Stimulated activated CD8-positive, alpha-beta memory T cell treated with anti-CD3 and anti-CD28 coated beads, Interleukin-7, amount 100 ng/mL, for 48 hours (primary cell): ENCODE data around the gene ST14.
"Not testable (repeated sequence)": the region's sequence is repeated elsewhere in the genome, so short reads cannot be mapped to it uniquely, and the experiment has no call there.

ENCODE experiments used
- DNase-seq, 2 donors: peaks; one replicate each; pipeline ENCODE4 v3.0.0-alpha.2; 2020; ENCODE audit warnings: low read depth in 1 of 2; ENCODE audit errors: extremely low read depth in 1 of 2

ST14 gene

GRCh38 chr11:130187096-130187495, 27.5 kb downstream of the ST14 start:
- no peak for DNase-seq

DNA sequence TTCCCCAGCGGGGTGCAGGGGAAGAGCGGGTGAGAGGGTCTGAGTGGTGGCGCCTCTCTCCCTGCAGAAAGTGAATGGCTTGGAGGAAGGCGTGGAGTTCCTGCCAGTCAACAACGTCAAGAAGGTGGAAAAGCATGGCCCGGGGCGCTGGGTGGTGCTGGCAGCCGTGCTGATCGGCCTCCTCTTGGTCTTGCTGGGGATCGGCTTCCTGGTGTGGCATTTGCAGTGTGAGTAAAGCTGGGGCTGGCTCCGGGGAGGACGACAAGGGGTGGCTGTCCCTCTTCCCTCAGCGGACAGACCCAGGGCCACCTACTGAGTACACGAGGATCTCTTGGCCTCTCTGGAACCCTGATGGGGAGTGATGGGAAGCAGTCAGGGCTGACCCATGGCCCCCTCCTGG, 28.5 kb downstream of the ST14 start:
- no peak for DNase-seq

- no peak for DNase-seq
Observed at GRCh38 chr11:130188585-130189347, 29.2 kb downstream of the ST14 start.

GRCh38 chr11:130189492-130190210, 30.1 kb downstream of the ST14 start:
- DNase-seq = no peak

DNA sequence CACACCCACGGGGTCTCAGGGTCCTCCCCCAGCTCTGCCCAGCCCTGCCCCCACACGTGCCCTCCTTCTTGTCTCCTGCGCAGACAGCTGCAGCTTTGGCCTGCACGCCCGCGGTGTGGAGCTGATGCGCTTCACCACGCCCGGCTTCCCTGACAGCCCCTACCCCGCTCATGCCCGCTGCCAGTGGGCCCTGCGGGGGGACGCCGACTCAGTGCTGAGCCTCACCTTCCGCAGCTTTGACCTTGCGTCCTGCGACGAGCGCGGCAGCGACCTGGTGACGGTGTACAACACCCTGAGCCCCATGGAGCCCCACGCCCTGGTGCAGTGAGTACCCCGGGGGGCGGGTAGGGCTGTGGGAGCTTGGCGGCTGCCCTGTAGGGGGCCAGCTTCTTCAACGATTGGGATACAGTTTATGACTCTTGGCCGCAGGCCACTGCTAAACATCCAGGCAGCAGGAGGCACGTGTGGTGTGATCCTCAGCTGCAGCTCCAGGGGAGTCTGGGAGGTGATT, 30.8 kb downstream of the ST14 start:
- no peak for DNase-seq

DNA sequence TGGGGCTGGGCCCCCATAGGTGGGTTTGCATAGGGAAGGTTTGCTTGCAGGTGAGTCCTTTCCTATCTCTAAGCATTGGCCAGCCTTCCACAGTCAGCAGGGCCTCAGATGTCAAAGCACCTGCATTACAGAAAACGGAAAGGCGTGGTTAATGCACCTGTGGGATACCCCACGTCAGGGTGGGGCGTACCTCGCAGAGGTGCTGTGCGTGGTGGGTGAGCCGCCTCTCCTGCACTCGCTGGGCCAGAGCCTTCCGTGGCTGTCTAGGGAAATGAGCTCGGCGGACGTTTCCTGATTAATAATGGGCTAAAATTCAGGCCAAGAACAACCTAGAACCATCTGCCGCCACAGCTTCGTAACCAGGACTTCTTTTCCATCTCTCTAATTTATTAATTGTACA, 32.3 kb downstream of the ST14 start:
- no peak for DNase-seq

GRCh38 chr11:130192845-130193267, 33.3 kb downstream of the ST14 start:
- no peak for DNase-seq

- DNase-seq = not testable (repeated sequence)
Observed at GRCh38 chr11:130193551-130193950, 34.0 kb downstream of the ST14 start.

DNA sequence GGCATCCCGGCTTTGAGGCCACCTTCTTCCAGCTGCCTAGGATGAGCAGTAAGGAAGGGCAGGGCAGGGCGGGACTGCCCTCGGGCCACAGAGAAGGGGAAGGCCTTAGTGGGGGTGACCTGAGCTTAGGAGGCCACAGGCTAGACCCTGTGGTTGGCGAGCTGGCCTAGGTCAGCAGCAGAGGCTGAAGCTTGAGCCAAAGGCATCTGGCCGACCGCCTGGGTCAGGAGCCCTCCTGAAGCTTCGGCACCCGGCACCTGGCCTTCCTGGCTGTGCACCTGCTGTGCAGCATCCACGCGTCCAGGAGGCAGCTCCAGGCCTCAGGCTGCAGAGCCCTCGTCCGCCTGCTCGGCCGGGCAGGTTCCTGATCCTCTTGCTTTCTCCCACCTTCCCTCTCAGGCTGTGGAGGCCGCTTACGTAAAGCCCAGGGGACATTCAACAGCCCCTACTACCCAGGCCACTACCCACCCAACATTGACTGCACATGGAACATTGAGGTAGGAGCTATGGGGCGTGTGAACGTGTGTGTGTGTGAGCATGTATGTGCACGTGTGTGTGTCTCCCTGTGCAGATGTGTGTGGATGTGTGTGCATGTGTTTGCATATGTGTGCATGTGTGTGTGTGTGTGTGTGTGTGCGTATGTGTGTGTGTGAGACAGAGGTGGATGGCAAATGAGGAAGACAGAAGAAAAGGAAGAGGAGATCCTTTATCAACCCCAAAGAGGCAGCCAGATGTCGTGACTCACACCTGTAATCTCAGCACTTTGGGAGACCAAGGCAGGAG, 34.9 kb downstream of the ST14 start:
- DNase-seq = no peak

- DNase-seq = no peak
Observed at GRCh38 chr11:130197386-130198035, 37.9 kb downstream of the ST14 start.

GRCh38 chr11:130198292-130198691, 38.7 kb downstream of the ST14 start:
- no peak for DNase-seq

DNA sequence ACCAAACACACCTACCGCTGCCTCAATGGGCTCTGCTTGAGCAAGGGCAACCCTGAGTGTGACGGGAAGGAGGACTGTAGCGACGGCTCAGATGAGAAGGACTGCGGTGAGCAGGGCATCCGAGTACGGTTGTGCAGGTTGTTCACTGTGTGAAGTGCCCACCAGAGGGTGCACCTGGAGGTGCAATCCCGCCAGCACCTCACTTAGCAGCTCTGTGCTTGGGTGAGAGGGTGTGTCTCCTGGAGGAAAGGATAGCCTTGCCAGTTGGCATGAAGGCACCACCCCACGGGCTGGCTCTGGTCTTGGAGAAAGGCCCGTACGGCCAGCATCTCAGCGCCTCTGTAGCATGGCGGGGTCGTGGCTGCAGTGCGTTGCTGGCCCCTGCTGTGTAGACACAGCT, 39.4 kb downstream of the ST14 start:
- no peak for DNase-seq

- DNase-seq = no peak
Observed at GRCh38 chr11:130199792-130200191, 40.2 kb downstream of the ST14 start.

DNA sequence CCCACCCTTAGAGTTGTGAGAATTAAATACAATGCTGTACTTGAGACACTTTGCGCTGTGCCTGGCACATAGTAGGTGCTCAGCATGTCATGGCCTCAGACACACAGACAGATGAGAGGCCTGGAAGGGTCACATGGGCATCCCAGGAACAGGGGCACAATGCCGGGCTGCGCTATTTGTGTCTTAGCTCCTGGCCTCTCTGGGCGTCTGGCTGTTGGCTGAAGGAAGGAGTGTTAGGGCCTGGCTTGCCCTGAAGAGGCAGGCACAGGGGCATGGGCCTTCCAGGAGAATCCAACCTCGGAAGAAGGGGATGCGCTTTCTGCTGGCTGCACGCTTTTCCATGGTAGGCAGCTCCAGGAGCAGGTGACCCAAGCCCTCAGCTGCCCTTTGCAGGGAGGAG, 41.4 kb downstream of the ST14 start:
- DNase-seq = no peak

DNA sequence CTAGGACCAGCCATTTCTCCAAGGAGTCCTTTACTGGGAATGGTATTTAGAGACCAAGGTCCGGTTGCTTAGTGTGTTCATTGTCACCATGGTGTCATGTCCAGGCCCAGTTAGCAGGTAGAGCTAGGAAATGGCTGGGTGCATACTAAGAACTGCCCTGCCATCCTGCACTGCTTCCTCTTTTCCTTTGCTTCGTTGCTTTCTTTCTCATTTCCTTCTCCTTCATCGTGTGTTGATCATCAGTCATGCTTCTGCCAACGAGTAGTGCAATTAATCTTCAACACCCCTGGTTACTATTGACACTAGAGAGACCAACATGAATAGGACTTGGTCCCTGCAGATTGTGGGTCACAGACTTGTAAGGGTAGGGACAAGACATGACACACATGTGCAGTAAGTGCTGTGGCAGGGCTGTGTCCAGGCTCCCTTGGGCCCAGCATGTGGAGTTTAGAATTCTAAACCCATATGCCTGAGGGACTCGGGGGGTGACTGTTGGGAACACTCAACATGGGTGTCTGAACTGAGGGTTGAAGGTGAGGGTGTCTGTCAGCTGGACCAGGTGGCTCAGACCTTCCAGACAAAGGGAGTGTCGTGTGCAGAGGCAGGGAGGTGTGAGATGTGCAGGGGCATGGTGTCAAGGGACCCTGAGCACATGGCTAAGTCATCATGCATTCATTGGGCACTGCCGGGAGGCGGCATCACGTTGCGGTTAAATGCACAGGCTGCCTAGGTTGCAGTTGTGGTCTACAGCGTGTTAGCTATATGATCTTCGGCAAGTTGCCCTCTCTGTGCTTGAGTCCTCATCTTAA, 42.6 kb downstream of the ST14 start:
- no peak for DNase-seq

DNA sequence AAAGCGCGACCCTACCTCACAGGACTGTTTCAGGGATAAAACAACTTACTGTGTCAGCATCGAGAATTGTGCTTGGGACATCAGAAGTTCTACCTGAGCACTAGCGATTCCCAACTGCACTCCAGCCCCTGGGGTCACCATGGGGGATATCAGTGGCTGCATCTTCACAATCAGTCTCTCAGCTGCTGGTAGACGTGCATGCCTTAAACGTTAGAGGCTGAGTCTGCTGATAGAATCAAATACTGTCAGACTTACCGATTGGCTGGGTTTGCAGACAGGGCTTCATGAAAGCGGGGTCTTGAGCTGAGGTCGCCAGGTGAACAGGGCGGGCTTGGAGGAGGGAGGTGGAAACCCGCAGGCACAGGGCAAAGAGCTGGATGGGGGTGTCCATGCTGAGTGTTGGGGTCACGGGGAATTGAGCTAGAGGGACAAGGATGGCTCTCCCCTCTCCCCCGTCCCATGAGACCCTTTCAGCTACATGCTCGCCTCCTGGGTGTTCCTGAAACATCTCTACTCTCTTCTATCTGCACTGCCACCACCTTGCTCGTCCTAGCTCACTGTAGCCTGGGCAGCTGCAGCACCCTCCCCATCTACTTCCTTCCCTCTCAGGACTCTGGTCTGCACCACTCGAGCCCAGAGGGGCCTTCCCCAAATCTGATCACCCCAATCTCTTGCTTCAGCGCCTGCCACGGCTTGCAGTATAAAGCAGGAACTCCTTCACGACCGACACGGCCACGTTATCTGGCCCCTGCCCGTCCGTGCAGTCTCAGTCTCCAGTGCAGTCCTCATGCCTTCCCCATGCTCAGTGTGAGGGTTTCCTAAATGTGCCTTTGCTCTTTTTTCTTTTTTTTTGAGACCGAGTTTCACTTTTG, 43.5 kb downstream of the ST14 start:
- DNase-seq = no peak

DNA sequence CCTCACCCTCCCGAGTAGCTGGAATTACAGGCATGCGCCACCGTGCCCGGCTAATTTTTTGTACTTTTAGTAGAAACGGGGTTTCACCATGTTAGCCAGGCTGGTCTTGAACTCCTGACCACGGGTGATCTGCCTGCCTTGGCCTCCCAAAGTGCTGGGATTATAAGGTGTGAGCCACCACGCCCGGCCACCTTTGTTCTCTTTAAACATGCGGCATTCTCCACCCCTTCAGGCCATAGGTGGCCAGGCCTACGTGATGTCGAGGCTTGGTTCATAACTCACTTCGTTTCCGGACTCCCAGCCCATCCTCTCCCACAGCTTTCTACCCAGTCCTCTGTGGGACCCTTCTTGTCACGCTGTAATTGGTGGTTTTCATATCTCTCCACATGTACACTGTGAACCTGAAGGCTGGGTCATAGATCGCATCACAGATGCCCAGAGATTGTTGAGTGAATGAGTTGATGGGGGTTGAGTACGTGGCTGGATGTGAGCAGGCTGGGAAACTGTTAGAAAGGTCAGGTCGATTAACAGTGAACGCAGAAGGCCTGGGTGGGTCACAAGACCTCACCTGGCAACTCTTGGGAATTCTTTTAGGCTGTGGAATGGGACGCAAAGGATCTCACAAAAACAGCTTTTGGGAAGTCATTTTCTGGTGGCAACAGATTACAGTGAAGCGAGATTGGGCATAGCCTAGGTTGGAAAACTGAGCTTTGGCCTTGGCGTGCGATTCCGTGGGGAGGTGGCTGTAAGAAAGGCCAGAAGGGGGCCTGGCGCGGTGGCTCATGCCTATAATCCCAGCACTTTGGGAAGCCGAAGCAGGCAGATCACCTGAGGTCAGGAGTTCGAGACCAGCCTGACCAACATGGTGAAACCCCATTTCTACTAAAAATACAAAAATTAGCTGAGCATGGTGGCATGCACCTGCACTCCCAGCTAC, 44.5 kb downstream of the ST14 start:
- DNase-seq = no peak

DNA sequence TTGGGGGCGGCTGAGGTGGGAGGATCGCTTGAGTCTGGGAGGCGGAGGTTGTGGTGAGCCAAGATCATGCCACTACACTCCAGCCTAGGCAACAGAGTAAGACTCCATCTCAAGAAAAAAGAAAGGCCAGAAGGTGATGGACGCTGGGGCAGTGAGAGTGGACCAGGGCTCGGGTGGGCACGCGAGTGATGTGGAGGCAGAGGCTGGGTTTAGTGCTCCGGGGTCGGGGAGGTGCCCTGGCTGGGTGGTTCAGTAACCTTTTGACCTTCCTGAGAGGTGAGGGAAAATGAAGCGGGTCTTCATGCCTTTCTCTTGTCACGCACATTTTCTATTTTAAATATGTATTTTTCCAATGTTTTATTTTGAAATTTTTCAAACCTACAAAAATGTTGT, 45.1 kb downstream of the ST14 start:
- DNase-seq = no peak
